Naive thymus-derived CD4-positive, alpha-beta T cell (primary cell): Measurements from ENCODE around the gene CDC40. TPM values are rescaled to one million over a fixed set of nuclear protein-coding genes. Genes with fewer than 3 reads are reported as not detected.
A peak's percentile ranks its signal among the peaks of the same experiment; 100 is the strongest.

ENCODE experiments used
- ATAC-seq: fragments of 150-1000 bp; cut with Tn5 transposase; 2 replicates; pipeline ENCODE4 v1.10.0; 2021; ENCODE audit warnings: mild to moderate bottlenecking, moderate library complexity
- CTCF ChIA-PET: fragments of 350-600 bp; sonication (Branson Sonifier 250); formaldehyde crosslinking; loops from one replicate; lab custom pipeline; 2021; ENCODE audit warnings: antibody characterized with exemption; lab: Charles Lee
- POLR2A ChIA-PET: fragments of 350-600 bp; sonication (Branson Sonifier 250); formaldehyde crosslinking; loops from one replicate; lab custom pipeline; 2021; ENCODE audit warnings: antibody characterized with exemption, inconsistent platforms; lab: Charles Lee
- DNase-seq, 9 donors: peaks; one replicate each; pipeline versions ENCODE4 v3.0.0 to v3.0.0-alpha.2; 2020 to 2022; ENCODE audit warnings: mixed read lengths in 1 of 9
- H3K27ac ChIP-seq: one replicate; pipeline ENCODE4 v1.7.0; 2013; ENCODE audit warnings: mild to moderate bottlenecking, low read depth, low read length, moderate library complexity
- H3K27me3 ChIP-seq, 2 donors: one replicate each; pipeline ENCODE4 v1.7.0; 2013; ENCODE audit warnings: low read length in 2 of 2, mild to moderate bottlenecking in 2 of 2, moderate library complexity in 2 of 2; ENCODE audit not compliant: control insufficient read depth in 2 of 2, insufficient read depth in 2 of 2
- H3K36me3 ChIP-seq, 3 experiments: 1 replicate in 2 of 3; 2 replicates in 1 of 3; pipeline ENCODE4 v1.7.0; 2013; ENCODE audit warnings: low read length in 3 of 3, mild to moderate bottlenecking in 3 of 3, moderate library complexity in 1 of 3; ENCODE audit not compliant: insufficient read depth in 3 of 3, control insufficient read depth in 2 of 3
- H3K4me1 ChIP-seq, 2 donors: one replicate each; pipeline ENCODE4 v1.7.0; 2013; ENCODE audit warnings: low read length in 2 of 2, mild to moderate bottlenecking in 2 of 2, moderate library complexity in 1 of 2; ENCODE audit not compliant: control insufficient read depth in 2 of 2, insufficient read depth in 2 of 2
- H3K4me3 ChIP-seq: 2 replicates; pipeline ENCODE4 v1.7.0; 2013; ENCODE audit warnings: mild to moderate bottlenecking, low read length
- H3K9me3 ChIP-seq, 3 experiments: 1 replicate in 2 of 3; 2 replicates in 1 of 3; pipeline ENCODE4 v1.7.0; 2013; ENCODE audit warnings: low read length in 3 of 3; ENCODE audit not compliant: control insufficient read depth in 2 of 3
- H3K27ac Mint-ChIP-seq, 9 donors: one replicate each; pipeline ENCODE4 v1.8.0; 2020 to 2022; ENCODE audit warnings: mixed read lengths in 9 of 9, mild to moderate bottlenecking in 8 of 9, moderate library complexity in 5 of 9, inconsistent platforms in 2 of 9
- H3K27me3 Mint-ChIP-seq, 5 donors: one replicate each; pipeline ENCODE4 v1.8.0; 2021 to 2022; ENCODE audit warnings: mixed read lengths in 5 of 5, mild to moderate bottlenecking in 1 of 5
- H3K36me3 Mint-ChIP-seq, 5 donors: one replicate each; pipeline ENCODE4 v1.8.0; 2020 to 2022; ENCODE audit warnings: mixed read lengths in 5 of 5, mild to moderate bottlenecking in 3 of 5, inconsistent platforms in 1 of 5
- H3K4me1 Mint-ChIP-seq, 7 donors: one replicate each; pipeline ENCODE4 v1.8.0; 2020 to 2022; ENCODE audit warnings: mixed read lengths in 7 of 7, mild to moderate bottlenecking in 3 of 7, inconsistent platforms in 1 of 7
- H3K4me3 Mint-ChIP-seq, 10 donors: one replicate each; pipeline ENCODE4 v1.8.0; 2020 to 2022; ENCODE audit warnings: mild to moderate bottlenecking in 10 of 10, mixed read lengths in 10 of 10, moderate library complexity in 6 of 10, inconsistent platforms in 2 of 10
- H3K9me3 Mint-ChIP-seq, 11 donors: one replicate each; pipeline ENCODE4 v1.8.0; 2020 to 2022; ENCODE audit warnings: mixed read lengths in 11 of 11, mild to moderate bottlenecking in 4 of 11, inconsistent platforms in 1 of 11, moderate library complexity in 1 of 11
- intact Hi-C, 2 donors: fragments of 100-400 bp; cut with micrococcal nuclease; formaldehyde crosslinking; loops; one replicate each; pipeline ENCODE4 v1.15.1; 2023
- polyA plus RNA-seq, 2 donors: library from polyadenylated mRNA; unstranded; fragments of 300-500 nt; fragmentation: Illumina TruSeq; gene quantifications; one replicate each; pipeline ENCODE4 v1.2.3, GENCODE V29; 2021
- total RNA-seq, 6 experiments: library from RNA in 5 of 6; stranded (reverse) in 5 of 6; gene quantifications; 1 replicate in 5 of 6; 2 replicates in 1 of 6; pipeline ENCODE4 v1.2.3 and lab custom pipeline; 2021 to 2026

CDC40 gene
- total RNA-seq, result 10 to 100 TPM; 25.2 to 40.6 (median 36.2) TPM
- 10 to 100 TPM; 21.3 to 32.2 TPM for polyA plus RNA-seq
- 48.2 reads per million, percentile 70 among the genes with 10 or more reads in this experiment for total RNA-seq (lab: John Stamatoyannopoulos, UW)

DNA sequence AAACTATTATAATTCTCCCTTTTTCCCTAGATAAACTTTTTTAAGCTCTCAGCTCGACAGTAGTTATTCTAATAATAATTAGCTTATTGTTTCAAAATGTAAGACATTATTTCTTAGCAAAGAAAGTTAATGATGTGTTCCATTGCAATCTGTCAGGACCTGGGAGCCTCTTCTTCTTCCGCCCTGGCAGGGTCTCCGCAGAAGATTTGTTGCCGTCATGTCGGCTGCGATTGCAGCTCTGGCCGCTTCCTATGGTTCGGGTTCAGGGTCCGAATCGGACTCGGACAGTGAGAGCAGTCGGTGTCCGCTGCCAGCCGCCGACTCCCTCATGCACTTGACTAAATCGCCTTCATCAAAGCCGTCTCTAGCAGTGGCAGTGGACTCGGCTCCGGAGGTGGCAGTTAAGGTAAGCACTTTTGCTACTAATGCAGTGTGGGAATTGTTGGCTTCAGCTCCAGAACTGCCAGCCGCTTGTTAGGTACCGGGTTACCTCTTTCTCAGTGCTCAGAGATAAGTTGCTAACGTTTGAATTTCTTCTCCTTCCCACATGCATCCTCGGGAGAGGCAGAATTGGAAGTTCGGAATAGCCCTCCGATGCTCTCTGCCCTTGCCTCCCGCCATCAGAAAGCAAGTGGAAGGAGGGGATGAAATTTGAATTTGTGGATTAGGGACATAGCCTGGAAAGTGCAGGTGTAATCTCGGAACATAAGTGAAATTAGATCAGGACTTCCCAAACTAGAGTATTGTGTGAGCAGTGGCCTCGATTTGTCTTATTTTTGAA is at the start of gene CDC40:
CDC40 (plus strand) TSS at position 200 of the 781 bp plus-strand sequence; CDS start at position 218, 18 bp downstream.
- no peaks in the 10 kb centered on the region for H3K9me3 Mint-ChIP-seq
- Histone ChIP-seq H3K27ac (peak within 1 kb of the TSS; percentile 90), H3K36me3 (peaks cover 0 to 5% (median 0%) of the 10 kb centered on the region in 3 experiments), H3K4me3 (peak within 1 kb of the TSS; percentile 83), H3K4me1 (peaks cover 17 to 23% of the 10 kb centered on the region in 2 donors), H3K9me3 (no peaks in the 10 kb centered on the region), H3K27me3 (peaks cover 0 to 2% of the 10 kb centered on the region in 2 donors)
- POLR2A ChIA-PET, result interaction anchor here (0.7 to 1.9 kb wide), 14 partner anchors 8 to 1303 kb away, joined by 3 to 7 read pairs (median 4); partner anchors contain the start of genes AK9, AMD1, FIG4 and GTF3C6
- peak; percentile 62 for ATAC-seq
- H3K27ac Mint-ChIP-seq, result peak within 1 kb of the TSS in 1 of 9 donors; percentile 87
- no peak within 1 kb of the TSS for H3K4me3 Mint-ChIP-seq
- CTCF ChIA-PET, result interaction anchor here (1.1 to 1.6 kb wide), 5 partner anchors 141 to 798 kb away, joined by 3 to 5 read pairs (median 3); partner anchors contain the start of genes AK9 and CDK19
- H3K4me1 Mint-ChIP-seq, result peaks cover 5 to 12% (median 6%) of the 10 kb centered on the region in 7 donors
- peak in 4 of 9 donors; percentile 11 to 62 (median 52) for DNase-seq
- H3K36me3 Mint-ChIP-seq, result peaks cover 0 to 2% (median 0%) of the 10 kb centered on the region in 5 donors
- peaks cover 1 to 13% (median 2%) of the 10 kb centered on the region in 5 donors for H3K27me3 Mint-ChIP-seq
- intact Hi-C loops, result loop anchor here (1.0 to 10.0 kb wide), 19 partner anchors 20 to 1904 kb away; partner anchors contain the start of genes AK9 (in 2 of the 2), CDK19 (in 2 of the 2), FIG4 (in 2 of the 2) and GTF3C6 (in 2 of the 2)

GRCh38 chr6:110137924-110138887 is 42.0 kb upstream of the CDC40 start:
- no peak overlapping the region for H3K27ac ChIP-seq
- no peaks in the 10 kb centered on the region for H3K4me1 Mint-ChIP-seq
- H3K4me3 ChIP-seq, result no peak overlapping the region
- H3K9me3 ChIP-seq, result no peaks in the 10 kb centered on the region
- no peak overlapping the region for H3K4me3 Mint-ChIP-seq
- peaks cover 0 to 5% (median 2%) of the 10 kb centered on the region in 11 donors for H3K9me3 Mint-ChIP-seq
- ChIA-PET POLR2A (no interaction called here), CTCF (no interaction called here)
- no peak overlapping the region for H3K27ac Mint-ChIP-seq
- H3K27me3 ChIP-seq, result no peaks in the 10 kb centered on the region
- peaks cover 0 to 46% (median 29%) of the 10 kb centered on the region in 5 donors for H3K27me3 Mint-ChIP-seq
- intact Hi-C loops, result no loop called here
- no peaks in the 10 kb centered on the region for H3K4me1 ChIP-seq
- peaks cover 0 to 7% (median 4%) of the 10 kb centered on the region in 5 donors for H3K36me3 Mint-ChIP-seq
- ATAC-seq, result no peak
- DNase-seq, result no peak
- no peaks in the 10 kb centered on the region for H3K36me3 ChIP-seq

DNA sequence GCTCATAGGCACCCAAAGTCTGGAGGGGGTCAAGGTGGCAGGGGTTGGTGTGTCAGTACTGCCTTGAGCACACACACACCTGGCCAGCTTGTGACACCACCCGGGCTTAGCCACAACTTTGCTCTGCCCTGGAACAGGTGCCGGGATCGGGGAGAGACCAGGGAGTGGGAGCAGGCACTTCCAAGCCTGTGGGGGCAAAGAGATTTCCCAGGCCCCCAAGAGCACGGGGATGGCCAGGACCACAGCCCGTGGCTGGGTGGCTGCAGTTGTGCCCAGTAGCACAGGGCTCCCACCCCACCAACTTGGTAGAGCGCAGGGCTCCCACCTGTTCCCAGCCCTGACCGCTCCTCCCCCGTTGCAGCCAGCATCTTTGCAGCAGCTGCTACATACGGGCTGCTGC is 41.2 kb upstream of the CDC40 start:
- ChIA-PET CTCF (no interaction called here), POLR2A (no interaction called here)
- H3K4me1 ChIP-seq, result no peaks in the 10 kb centered on the region
- no peaks in the 10 kb centered on the region for H3K4me1 Mint-ChIP-seq
- H3K9me3 ChIP-seq, result no peaks in the 10 kb centered on the region
- intact Hi-C loops, result no loop called here
- H3K36me3 Mint-ChIP-seq, result peaks cover 0 to 5% (median 4%) of the 10 kb centered on the region in 5 donors
- H3K27me3 Mint-ChIP-seq, result peaks cover 1 to 43% (median 29%) of the 10 kb centered on the region in 5 donors
- ATAC-seq (no peak), DNase-seq (no peak)
- H3K27ac Mint-ChIP-seq, result no peak overlapping the region
- no peak overlapping the region for H3K4me3 ChIP-seq
- no peaks in the 10 kb centered on the region for H3K36me3 ChIP-seq
- H3K4me3 Mint-ChIP-seq, result no peak overlapping the region
- no peaks in the 10 kb centered on the region for H3K27me3 ChIP-seq
- peaks cover 0 to 5% (median 2%) of the 10 kb centered on the region in 11 donors for H3K9me3 Mint-ChIP-seq
- H3K27ac ChIP-seq, result no peak overlapping the region

DNA sequence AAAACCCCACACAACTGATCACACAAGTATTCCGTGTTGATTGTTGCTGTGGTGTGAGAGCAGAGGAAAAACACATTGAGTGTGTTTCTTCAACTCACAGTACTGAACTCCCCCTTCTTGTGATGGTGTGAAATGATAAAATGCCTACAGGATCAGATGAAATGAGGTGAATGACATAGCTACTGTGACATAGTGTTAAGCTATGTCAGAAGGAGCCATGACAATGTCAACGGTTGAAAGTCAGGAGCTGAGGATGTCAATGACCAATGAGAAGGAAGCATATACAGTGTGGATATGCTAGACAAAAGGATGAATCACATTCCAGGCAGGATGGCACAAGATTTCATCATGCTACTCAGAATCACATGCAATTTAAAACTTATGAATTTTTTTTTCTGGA is 39.6 kb upstream of the CDC40 start:
- H3K9me3 Mint-ChIP-seq, result peaks cover 0 to 5% (median 2%) of the 10 kb centered on the region in 11 donors
- ATAC-seq (no peak), DNase-seq (no peak)
- no peak overlapping the region for H3K27ac Mint-ChIP-seq
- H3K27me3 Mint-ChIP-seq, result peaks cover 2 to 37% (median 24%) of the 10 kb centered on the region in 5 donors
- H3K4me3 Mint-ChIP-seq, result no peak overlapping the region
- POLR2A ChIA-PET, result no interaction called here
- intact Hi-C loops, result no loop called here
- H3K9me3 ChIP-seq, result no peaks in the 10 kb centered on the region
- no peak overlapping the region for H3K4me3 ChIP-seq
- CTCF ChIA-PET, result no interaction called here
- peaks cover 0 to 5% (median 4%) of the 10 kb centered on the region in 5 donors for H3K36me3 Mint-ChIP-seq
- H3K27ac ChIP-seq, result no peak overlapping the region
- no peaks in the 10 kb centered on the region for H3K36me3 ChIP-seq
- no peaks in the 10 kb centered on the region for H3K27me3 ChIP-seq
- no peaks in the 10 kb centered on the region for H3K4me1 Mint-ChIP-seq
- no peaks in the 10 kb centered on the region for H3K4me1 ChIP-seq

DNA sequence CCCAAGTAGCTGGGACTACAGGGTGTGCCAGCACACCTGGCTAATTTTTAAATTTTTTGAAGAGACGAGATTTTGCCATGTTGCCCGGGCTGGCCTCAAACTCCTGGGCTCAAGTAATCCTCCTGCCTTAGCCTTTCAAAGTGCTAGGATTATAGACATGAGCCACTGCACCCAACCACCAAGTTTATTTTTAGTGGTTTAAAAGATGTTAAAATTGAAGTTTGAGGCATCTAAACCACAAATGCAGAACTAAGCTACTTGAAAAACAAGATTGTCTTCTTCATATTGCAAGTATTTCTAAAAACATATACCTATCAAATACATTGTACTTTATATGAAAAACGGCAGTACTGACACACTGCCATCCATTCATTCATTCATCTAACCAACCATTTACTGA is 32.4 kb upstream of the CDC40 start:
- peaks cover 0 to 2% (median 0%) of the 10 kb centered on the region in 11 donors for H3K9me3 Mint-ChIP-seq
- no peak overlapping the region for H3K27ac Mint-ChIP-seq
- CTCF ChIA-PET, result no interaction called here
- intact Hi-C loops, result no loop called here
- H3K36me3 Mint-ChIP-seq, result no peaks in the 10 kb centered on the region
- H3K4me1 ChIP-seq, result no peaks in the 10 kb centered on the region
- DNase-seq (no peak), ATAC-seq (no peak)
- H3K36me3 ChIP-seq, result no peaks in the 10 kb centered on the region
- peaks cover 2 to 40% (median 16%) of the 10 kb centered on the region in 5 donors for H3K27me3 Mint-ChIP-seq
- peaks cover 0 to 4% (median 0%) of the 10 kb centered on the region in 7 donors for H3K4me1 Mint-ChIP-seq
- H3K27ac ChIP-seq, result no peak overlapping the region
- H3K4me3 Mint-ChIP-seq, result no peak overlapping the region
- H3K4me3 ChIP-seq, result no peak overlapping the region
- POLR2A ChIA-PET, result no interaction called here
- H3K9me3 ChIP-seq, result no peaks in the 10 kb centered on the region
- H3K27me3 ChIP-seq, result no peaks in the 10 kb centered on the region

DNA sequence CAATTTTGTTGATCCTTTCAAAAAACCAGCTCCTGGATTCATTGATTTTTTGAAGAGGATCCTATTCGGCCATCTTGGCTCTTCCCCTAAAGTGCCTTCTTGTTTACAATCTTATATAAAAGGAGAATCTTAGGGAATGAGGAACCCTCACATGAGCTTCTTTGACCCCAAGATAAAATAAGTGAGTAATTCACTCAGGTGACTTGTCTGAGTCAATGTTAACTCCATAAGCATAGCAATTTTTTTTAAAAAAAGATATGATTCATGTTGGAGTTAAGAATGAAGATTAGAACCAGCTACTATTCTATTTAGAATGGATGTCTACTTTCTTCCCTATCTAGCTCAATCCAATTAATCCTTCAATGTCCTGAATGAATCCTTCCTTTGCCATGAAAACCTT is 21.7 kb upstream of the CDC40 start:
- intact Hi-C loops, result no loop called here
- Histone ChIP-seq H3K4me3 (no peak overlapping the region), H3K27ac (no peak overlapping the region), H3K27me3 (no peaks in the 10 kb centered on the region), H3K4me1 (no peaks in the 10 kb centered on the region), H3K9me3 (no peaks in the 10 kb centered on the region), H3K36me3 (no peaks in the 10 kb centered on the region)
- no peak overlapping the region for H3K27ac Mint-ChIP-seq
- ChIA-PET CTCF (interaction anchor here (0.6 kb wide), 1 partner anchor 60 kb away, joined by 6 read pairs; no protein-coding TSS in a partner anchor), POLR2A (no interaction called here)
- H3K9me3 Mint-ChIP-seq, result peaks cover 0 to 10% (median 1%) of the 10 kb centered on the region in 11 donors
- H3K36me3 Mint-ChIP-seq, result peaks cover 0 to 5% (median 0%) of the 10 kb centered on the region in 5 donors
- no peak for ATAC-seq
- no peak for DNase-seq
- H3K4me3 Mint-ChIP-seq, result no peak overlapping the region
- peaks cover 7 to 49% (median 33%) of the 10 kb centered on the region in 5 donors for H3K27me3 Mint-ChIP-seq
- no peaks in the 10 kb centered on the region for H3K4me1 Mint-ChIP-seq
